Iris pigment epithelial cell (primary cell): Measurements from ENCODE around the gene NEK5.
A peak's percentile ranks its signal among the peaks of the same experiment; 100 is the strongest.
"Not testable (repeated sequence)": the region's sequence is repeated elsewhere in the genome, so short reads cannot be mapped to it uniquely, and the experiment has no call there.

Source experiments
- DNase-seq: peaks from one replicate; pipeline ENCODE4 v3.0.0-alpha.2; 2011; ENCODE audit warnings: low read depth

Gene NEK5

DNA sequence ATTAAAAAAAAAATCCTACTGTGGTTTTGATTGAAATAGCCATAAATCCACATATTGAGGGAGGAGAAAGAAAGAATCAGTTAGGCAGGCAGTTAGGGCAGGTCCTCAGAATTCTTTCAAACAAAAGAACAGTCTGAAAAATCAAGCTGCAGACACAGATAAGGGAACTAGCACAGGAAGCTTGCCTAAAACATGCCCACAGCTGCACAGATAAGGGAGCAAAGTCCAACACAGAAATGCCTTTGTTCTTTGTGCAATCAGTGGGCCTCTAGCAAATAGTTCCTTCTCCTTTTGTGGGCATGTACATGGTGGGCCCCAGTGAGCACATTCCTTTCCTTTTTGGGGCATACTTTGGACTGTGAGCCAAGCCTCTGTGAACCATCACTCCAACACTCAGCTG, 61.6 kb downstream of the NEK5 start:
- peak; percentile 11 for DNase-seq

DNA sequence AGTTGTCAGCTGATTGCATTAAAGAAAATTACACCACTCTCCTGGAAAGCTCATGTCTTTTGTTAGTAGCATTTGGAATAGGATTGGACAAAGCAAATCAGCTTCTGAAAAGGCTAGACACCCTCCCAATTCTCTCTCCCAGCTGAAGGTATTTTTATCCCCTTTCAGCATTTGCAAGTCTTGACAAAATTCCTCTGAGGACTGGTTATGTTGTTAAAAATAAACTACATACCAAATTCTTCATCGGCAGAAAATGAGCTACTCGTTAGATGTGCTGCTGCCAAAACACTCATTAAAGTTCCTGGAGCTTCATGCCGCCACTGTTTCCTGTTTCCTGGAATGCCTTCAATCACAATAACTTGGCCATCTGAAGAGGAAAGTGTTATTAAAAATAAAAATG, 67.3 kb downstream of the NEK5 start:
- DNase-seq: no peak

DNA sequence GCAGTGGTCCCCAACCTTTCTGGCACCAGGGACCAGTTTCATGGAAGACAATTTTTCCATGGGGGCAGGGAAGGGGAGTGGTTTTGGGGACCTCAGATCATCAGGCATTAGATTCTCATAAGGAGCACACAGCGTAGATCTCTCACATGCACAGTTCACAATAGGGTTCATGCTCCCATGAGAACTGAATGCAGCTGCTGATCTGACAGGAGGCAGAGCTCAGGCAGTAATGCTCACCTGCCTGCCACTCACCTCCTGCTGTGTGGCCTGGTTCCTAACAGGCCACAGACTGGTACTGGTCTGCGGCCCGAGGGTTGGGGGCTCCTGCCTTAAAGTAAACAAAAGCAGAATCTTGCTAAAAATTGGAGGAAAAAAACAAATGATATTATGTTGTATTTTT, 67.8 kb downstream of the NEK5 start:
- not testable (repeated sequence) for DNase-seq

DNA sequence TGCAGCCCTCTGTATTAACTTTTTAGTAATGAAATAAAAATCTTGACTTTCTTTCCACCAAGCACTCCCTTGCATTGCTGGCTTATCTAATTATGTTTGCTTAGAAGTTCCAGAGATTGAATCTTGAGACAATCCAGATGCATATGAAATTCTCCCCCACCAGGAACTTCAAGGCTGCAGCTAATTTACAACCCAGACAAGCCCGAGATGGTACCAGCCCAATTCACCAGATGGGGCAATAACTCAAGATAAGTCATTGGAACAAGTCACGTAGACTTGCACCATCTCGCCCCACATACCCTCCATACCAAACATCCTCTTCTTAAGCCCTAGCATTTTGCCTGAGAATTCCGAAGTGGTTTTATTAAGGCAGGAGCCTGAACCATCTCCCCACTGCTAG, 75.4 kb downstream of the NEK5 start:
- DNase-seq: no peak

DNA sequence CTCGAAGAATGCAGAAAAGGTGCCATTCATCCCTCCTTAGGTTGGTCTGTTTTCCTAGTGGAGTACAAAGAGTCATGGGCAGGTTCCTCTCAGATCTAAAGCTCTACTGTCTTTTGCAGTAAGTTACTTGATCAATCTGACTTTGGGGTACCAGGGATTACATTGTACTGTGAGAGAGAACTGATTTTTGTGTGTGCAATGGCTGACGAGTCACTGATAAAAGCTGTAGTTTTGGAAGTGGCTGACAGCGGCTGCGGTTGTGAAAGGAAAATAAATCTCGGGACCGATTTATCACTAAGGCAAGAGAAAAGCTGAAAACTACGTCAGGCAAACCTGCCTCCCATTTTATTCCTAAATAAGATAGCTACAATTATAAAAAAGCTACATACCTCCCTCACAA, 77.5 kb downstream of the NEK5 start:
- no peak for DNase-seq

DNA sequence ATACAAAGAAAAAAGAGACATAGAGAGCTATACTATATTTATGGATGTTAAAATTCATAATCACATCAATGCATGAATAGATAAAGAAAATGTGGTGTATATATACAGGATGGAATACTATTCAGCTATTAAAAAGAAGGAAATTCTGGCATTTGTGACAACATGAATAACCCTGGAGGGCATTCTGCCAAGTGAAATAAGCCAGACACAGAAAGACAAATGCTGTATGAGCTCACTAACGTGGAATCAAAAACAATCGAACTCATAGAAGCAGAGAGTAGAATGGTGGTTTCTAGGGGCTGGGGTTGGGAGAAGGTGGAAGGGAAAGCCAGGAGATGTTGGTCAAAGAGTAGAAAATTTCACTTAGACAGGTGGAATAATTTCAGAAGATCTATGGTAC, 80.4 kb downstream of the NEK5 start:
- DNase-seq: peak; percentile 27

DNA sequence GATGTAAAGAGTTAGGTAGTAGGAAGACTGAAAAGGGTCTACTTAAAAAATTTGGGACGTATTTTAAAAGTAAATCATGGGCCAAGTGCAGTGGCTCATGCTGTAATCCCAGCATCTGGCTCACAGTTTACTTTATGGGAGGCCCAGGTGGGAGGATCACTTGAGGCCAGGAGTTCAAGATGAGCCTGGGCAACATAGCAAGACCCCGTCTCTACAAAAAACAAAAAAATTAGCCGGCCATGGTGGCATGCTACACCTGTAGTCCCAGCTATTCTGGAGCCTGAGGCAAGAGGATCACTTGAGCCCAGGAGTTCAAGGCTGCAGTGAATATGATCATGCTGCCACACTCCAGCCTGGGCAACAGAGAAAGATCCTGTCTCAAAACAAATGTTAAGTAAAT, 81.4 kb downstream of the NEK5 start:
- no peak for DNase-seq

DNA sequence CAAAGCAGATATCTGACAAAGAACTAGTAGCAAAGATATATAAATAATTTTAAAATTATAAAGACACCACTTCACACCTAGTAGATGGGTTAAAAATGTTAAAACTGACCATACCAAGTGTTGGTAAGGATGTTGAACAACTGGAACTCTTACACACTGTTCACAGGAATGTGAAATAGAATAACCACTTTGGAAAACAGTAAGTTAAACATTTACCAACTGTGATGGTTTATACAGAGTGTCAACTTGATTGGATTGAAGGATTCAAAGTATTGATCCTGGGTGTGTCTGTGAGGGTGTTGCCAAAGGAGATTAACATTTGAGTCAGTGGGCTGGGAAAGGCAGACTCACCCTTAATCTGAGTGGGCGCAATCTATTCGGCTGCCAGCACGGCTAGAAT, 85.2 kb downstream of the NEK5 start:
- DNase-seq: no peak

DNA sequence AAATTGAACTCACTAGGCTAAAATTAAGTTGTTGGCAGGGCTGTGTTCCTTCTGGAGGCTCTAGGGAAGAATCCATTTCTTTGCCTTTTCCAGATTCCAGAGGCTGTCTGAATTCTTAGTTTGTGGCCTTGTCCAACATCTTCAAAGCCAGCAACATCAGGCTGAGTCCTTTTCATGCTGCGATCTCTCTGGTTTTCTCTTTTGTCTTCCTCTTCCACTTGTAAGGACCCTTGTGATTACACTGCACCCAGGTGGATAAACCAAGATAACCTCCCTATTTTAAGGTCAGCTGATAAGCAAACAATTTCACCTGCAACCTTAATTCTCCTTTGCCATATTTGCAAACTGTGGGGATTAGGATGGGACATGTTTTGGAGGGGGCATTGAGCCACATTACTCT, 92.8 kb downstream of the NEK5 start:
- no peak for DNase-seq

DNA sequence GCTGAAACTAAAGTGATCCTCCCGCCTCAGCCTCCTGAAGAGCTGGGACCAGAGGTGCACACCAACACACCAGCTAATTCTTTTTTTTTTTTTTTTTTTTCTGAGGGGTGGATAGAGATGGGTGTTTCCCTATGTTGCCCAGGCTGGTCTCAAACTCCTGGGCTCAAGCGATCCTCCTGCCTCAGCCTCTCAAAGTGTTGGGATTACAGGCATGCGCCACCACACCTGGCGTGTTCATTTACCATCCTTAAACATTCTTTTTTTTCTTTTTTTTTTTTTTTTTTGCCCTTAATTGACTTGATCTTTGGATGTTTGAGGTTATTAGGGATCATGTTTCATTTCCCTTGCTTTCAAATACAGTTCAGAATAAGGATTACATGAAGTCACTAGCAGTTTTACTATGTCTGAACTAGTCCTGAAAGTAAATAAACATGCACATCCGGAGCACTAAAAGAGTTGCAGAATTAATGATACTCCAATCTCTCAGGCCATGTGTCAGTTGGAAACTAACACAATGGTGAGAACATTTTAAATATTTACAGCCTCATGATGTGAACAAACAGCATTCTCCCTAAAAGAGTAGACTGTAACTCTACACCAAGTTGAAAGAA, 94.2 kb downstream of the NEK5 start:
- peak; percentile 42 for DNase-seq

DNA sequence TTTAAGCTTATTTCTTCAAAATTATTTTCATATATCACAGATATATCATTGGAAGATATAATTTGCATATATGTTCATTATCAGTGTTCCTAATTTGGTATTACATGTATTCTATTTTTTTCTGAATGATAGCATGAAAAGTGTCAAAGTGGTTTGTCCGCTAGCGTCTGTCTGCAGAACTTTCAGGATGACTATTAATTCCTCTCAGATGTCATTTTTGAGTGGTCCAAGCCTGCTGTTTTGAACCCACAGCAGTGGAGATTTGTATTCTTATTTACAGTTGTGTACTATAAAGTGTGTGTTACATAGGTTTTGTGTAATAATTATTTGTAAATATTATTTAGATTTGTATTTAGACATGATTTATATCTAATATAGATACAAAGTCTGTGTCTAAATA, 95.8 kb downstream of the NEK5 start:
- DNase-seq: no peak

DNA sequence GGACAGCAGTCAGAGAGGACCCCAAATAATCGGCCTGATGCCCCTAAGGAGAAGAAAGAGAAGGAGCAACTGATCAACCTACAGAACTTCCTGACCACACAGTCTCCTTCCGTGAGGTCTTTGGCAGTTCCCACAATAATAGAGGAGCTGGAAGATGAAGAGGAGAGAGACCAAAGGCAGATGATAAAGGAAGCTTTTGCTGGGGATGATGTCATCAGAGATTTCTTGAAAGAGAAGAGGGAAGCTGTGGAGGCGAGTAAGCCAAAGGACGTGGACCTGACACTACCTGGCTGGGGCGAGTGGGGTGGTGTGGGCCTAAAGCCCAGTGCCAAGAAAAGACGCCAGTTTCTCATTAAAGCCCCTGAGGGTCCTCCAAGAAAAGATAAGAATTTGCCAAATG, 98.5 kb downstream of the NEK5 start:
- DNase-seq: not testable (repeated sequence)

DNA sequence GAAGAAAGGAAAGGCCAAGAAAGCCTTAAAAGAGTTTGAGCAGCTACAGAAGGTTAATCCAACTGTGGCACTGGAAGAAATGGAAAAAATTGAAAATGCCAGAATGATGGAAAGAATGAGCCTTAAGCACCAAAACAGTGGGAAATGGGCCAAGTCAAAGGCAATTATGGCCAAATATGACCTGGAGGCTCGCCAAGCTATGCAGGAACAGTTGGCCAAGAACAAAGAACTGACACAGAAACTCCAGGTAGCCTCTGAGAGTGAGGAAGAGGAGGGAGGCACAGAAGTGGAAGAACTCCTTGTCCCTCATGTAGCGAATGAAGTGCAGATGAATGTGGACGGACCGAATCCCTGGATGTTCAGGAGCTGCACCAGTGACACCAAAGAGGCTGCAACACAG, 99.3 kb downstream of the NEK5 start:
- DNase-seq: no peak

DNA sequence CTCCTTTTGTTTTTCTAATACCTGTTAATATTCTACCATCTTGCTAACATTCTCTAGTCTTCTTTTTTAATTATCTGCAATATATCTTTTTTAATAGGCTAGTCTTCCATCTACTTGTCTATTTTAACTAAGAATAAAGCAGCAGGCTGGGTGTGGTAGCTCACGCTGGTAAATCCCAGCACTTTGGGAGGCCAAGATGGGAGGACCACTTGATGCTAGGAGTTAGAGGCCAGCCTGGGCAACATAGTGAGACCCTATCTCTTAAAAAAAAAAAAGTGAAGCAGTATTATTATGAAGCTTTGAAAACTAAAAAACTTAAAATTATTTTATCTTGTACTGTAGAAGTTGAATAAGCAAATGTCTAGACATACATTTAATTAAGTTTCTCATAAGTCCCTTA, 101.0 kb downstream of the NEK5 start:
- DNase-seq: no peak

DNA sequence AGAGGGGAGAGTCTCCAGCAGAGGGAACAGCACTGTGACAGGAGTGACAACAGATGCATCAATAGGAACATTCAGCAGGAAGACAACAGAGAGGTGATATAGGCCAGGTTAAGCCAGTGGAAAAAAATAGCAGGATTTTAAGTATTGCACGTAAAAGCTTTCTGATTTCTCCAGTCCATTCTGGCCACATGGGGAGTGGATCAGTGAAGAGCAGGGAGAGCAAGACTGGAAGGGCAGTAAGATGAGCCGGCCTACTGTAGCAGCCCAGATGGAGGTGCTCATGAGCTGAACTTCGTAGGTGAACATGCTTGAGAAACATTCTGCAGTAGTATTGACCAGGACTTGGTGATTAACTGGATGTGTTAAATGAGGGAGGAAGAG, 102.6 kb downstream of the NEK5 start:
- DNase-seq: peak; percentile 10

DNA sequence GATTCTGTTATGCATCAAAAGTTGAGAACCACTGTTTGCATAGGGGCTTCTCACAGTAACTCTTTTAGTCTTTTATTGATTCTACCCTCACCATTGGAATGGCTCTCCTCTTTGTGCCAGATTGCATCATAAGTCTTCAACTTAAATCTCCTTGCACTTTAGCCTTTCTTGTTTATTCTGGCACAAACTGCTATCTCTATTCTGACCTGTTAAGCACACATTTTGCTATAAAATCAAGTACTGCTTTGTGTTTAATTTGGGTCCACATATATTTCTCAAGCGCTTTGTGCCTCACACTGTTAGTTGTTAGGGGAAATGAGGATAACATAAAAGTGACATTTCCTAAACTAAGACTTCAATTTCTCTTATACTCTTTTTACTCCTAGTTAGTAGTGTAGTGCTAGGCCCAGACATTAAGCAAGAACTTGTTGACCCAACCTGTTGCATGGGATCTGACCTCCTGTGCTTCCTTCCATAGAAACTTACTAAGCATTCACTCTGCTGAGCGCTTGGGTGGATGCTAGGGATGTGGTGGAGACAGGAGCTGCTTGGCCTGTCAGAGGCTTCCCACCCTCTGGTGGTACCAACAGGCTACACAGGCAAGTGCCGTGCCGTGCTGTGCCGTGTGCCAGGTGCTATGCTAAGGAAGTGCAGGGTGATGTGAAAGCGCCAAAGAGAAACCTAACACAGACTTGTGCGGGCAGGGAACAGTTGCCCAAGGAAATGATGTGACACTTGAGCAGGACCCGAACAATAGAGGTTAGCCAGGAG, 103.2 kb downstream of the NEK5 start:
- peak; percentile 11 for DNase-seq

DNA sequence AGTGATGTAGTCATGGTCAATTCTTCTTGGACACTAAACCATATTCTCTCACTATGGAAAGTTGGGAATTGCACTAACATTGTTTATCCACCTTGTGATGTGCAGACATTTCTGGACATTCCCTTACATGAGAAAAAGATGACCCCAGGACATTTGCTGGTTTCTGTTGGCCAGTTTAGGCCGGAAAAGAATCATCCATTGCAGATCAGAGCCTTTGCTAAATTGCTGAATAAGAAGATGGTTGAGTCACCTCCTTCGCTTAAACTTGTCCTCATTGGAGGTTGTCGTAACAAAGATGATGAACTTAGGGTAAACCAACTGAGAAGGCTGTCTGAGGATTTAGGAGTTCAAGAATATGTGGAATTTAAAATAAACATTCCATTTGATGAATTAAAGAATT, 104.4 kb downstream of the NEK5 start, which contains the start of gene UTP14C:
Gene UTP14C, plus strand, starts transcription at position 211 of the 400 bp plus-strand sequence. CDS start 4,114 bp downstream, outside the sequence.
- DNase-seq: peak; percentile 12

DNA sequence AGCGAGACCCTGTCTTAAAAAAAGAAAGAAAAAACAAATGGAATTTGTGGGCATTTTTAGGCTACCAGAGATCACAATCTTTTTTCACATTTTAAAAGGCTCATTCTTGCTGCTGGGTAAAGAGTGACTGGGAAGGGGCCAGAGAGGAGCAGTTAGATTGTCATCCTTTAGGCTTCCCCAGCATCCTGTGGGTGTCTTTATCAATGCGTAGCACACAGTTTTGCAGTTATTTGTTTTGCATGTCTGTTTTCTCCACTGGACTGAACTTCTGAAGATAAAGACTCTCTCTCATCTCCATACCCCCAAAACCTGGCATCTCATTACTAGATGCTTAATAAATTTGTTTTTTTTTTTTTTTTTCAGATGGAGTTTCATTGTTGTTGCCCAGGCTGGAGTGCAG, 106.5 kb downstream of the NEK5 start:
- no peak for DNase-seq

DNA sequence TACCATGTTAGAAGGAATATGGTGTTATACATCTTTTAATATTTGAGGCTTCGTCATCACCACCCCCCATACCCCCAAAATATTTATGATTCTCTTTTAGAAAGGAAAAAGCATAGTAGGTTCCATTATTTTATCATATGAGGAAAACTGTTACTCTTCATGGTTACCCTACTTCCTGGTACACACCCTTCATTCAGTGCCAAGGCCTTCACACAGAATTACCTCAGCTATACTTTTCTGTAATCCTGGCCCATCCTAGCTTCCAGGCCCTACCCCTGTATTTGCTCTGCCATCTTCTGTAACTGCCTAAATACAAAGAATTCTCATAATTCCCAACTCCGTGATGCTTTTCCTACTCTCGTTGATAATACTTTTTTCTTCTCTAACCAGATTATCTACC, 108.7 kb downstream of the NEK5 start:
- no peak for DNase-seq

DNA sequence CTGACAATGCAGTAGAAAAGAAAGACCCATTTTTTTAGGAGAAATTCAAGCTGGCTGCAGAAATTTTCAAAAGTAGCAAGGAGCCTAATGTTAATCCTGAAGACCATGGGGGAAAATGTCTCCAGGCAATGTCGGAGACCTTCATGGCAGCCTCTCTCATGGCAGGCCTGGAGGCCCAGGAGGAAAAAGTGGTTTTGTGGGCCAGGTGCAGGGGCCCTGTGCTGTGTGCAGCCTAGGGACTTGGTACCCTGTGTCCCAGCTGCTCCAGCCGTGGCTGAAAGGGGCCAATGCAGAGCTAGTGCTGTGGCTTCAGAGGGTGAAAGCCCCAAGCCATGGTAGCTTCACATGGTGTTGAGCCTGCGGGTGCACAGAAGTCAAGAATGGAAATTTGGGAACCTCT, 112.6 kb downstream of the NEK5 start:
- DNase-seq: no peak

DNA sequence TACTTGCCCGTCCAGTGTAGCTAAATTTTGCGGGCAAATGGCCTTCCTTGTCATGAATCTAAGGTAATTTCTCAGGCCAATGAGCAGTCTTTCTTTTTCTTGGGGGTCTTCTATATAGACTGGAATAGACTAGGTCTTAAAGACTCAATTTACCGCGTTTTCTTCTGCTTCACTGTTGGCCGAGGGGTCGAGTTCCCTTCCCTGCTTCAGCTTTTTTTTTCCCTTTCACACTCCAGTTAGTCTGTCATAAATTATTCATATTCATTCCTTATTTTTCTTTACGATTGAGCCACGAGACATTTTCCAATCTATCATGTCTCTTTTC, 116.4 kb downstream of the NEK5 start:
- no peak for DNase-seq

DNA sequence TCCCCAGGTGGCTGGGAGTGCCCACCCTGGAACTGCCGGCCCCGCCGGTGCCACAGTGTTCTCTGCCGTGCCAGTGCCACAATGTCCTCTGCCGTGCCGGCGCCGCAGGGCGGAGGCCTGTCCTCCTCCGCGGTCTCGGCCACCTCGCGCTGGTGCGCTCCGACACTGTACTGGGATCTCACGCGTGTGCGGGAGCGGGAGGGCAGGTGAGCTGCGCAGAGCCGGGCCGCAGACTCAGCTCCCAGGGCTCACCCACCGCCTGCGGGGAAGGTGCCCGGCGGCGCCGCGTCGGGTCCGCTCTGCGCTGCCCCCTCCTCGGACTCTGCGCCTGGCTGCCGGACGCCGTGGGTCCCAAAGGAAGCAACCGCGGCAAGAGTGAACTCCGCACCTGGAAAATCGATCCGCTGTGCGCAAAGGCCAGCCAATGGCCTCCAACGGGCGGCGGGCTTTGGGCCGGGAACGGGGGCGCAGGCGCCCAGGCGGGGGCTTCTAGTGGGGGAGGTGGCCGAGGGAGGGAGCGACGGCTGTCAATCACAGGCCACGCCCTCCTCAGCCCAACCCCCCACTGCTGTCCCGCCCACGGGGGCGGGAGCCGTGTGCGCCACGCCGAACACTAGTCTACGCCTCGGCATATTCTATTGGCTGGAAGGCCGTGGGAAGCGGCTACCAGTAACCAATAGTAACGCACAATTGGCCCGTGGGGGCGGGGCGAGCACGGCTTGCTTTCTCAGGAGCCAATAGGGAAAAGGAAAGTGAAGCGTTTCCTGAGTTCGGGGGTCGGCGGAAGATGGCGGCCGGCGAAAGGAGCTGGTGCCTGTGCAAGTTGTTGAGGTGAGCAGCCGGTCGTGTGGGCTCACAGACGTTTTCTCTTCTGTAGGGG, 117.0 kb downstream of the NEK5 start, which contains the start of gene ALG11:
Gene ALG11, plus strand, starts transcription at position 767 of the 880 bp plus-strand sequence. Its CDS starts 21 bp downstream, at position 788.
- DNase-seq: peak; percentile 98
